Measurements from ENCODE around the gene BMAL1. TPM values are rescaled to one million over a fixed set of nuclear protein-coding genes. Genes with fewer than 3 reads are reported as not detected.
"Not testable (repeated sequence)": the region's sequence is repeated elsewhere in the genome, so short reads cannot be mapped to it uniquely, and the experiment has no call there.

BMAL1 gene
- total RNA-seq, 4 donors from 2014 or later: 21.4 to 39.5 (median 22.3) TPM

DNA sequence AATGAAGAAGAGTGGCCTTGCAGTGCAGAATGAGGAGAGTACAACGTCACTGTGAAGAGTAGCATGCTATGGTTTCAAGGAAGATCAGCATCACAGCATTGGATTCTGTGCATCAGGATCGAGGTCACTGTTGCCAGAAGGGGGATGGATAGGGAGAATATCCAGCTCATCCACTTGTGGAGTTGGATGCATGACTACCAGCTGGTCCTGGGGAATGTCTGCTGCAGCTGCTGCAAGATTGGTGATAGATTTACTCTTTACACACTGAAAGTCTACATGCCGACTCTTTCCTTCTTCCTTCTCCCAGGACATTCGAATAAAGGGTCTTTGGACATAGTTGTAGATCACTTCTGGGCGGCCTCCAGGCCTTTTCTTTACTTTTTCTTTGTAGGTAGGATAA lies 111.2 kb downstream of the BMAL1 start:
- no peak for DNase-seq
- Histone ChIP-seq H3K4me1 (no peaks in the 10 kb centered on the region), H3K27me3 (no peaks in the 10 kb centered on the region), H3K9me3 (no peaks in the 10 kb centered on the region), H3K27ac (no peak overlapping the region), H3K4me3 (no peak overlapping the region), H3K36me3 (peaks cover 0 to 86% (median 16%) of the 10 kb centered on the region in 3 donors)
- WGBS, 2 donors: 86 to 89% methylated on average over 5 of the region's 5 CpGs
- TF ChIP-seq POLR2A (IDR thresholded peaks at IDR 0.05) (no peak), CTCF (IDR thresholded peaks at IDR 0.05) (no peak)
- intact Hi-C loops (cut with DNase I): no loop called here

DNA sequence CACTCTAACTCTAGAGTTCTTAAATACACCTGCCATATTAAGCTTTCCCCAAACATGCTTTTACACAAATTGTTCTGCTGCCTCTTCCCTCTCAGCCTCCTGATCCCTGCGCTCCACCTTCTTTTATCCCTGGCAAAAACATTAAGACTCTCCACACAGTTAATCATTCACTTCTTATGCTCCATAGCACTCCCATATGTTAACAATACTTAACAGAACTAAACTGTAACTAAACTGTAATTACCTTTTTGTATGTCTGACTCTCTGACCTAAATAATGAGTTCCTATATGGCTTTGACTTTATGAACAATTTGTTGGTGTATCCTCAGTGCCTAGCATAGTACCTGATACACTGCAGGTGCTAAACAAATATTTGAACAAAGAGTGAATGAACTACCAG lies 113.6 kb downstream of the BMAL1 start:
- WGBS, 2 donors: 96 to 100% methylated on average over 1 of the region's 1 CpG
- no peak for DNase-seq

DNA sequence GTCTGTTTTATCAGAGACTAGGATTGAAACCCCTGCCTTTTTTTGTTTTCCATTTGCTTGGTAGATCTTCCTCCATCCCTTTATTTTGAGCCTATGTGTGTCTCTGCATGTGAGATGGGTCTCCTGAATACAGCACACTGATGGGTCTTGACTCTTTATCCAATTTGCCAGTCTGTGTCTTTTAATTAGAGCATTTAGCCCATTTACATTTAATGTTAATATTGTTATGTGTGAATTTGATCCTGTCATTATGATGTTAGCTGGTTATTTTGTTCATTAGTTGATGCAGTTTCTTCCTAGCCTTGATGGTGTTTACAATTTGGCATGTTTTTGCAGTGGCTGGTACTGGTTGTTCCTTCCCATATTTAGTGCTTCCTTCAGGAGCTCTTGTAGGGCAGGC lies 120.7 kb downstream of the BMAL1 start:
- DNase-seq; H3K27me3 ChIP-seq; intact Hi-C loops (cut with DNase I): not testable (repeated sequence)

More for the DNA sequence above, 113.6 kb downstream of the BMAL1 start:
- Histone ChIP-seq H3K9me3 (no peaks in the 10 kb centered on the region), H3K27me3 (no peaks in the 10 kb centered on the region), H3K4me1 (no peaks in the 10 kb centered on the region), H3K36me3 (peaks cover 0 to 66% (median 12%) of the 10 kb centered on the region in 3 donors), H3K27ac (no peak overlapping the region), H3K4me3 (no peak overlapping the region)
- TF ChIP-seq POLR2A (IDR thresholded peaks at IDR 0.05): no peak
- TF ChIP-seq CTCF (IDR thresholded peaks at IDR 0.05): no peak
- intact Hi-C loops (cut with DNase I): no loop called here

DNA sequence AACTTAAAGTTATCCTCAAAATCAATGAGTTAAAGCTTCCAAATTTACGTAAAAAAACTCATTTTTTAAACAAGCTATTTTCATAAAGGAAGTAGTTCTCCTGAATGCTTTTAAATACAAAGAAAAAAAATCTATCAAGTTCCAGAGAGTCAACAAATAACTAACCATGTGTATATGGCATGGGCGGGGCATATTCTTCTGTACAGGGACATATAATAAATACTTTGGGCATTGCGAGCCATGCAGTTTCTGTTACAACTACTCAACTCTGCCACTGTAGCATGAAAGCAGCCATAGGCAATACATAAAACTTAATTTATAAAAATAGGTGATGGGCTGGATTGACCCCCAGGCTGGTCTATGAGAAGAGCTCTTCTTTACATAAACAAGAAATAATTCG lies 127.6 kb downstream of the BMAL1 start:
- Histone ChIP-seq H3K27me3 (no peaks in the 10 kb centered on the region), H3K9me3 (no peaks in the 10 kb centered on the region), H3K27ac (no peak overlapping the region), H3K4me1 (no peaks in the 10 kb centered on the region), H3K36me3 (peaks cover 4 to 80% (median 6%) of the 10 kb centered on the region in 3 donors), H3K4me3 (no peak overlapping the region)
- 93 to 94% methylated on average over 4 of the region's 4 CpGs for WGBS, 2 donors
- intact Hi-C loops (cut with DNase I): no loop called here
- DNase-seq: no peak
- TF ChIP-seq POLR2A (IDR thresholded peaks at IDR 0.05) (no peak), CTCF (IDR thresholded peaks at IDR 0.05) (no peak)

More for the DNA sequence above, 120.7 kb downstream of the BMAL1 start:
- not testable (repeated sequence) for H3K4me3 ChIP-seq, H3K9me3 ChIP-seq, H3K27ac ChIP-seq, H3K4me1 ChIP-seq
- peaks cover 0 to 41% (median 6%) of the 10 kb centered on the region in 3 donors for H3K36me3 ChIP-seq

DNA sequence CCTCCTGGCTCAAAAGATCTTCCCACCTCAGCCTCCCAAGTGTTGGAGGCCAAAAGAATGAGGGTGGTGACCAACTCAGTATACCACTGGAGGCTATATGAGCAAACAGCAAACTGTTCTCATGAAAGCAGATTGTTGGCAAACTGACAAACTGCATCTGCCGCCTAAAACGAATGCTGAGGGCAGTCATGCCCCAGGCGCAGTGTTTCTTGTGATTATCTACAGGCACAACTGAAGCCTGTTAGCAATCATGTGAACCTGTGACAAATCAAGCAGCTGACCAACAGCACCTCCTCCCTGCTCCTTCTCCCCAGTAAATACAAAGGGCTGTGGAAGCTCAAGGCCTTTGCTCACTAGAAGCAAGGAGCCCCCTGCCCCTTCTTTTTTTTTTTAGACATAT lies 137.6 kb downstream of the BMAL1 start:
- Histone ChIP-seq H3K4me1 (no peaks in the 10 kb centered on the region), H3K36me3 (peaks cover 0 to 87% (median 5%) of the 10 kb centered on the region in 3 donors)

More for the DNA sequence above, 137.6 kb downstream of the BMAL1 start:
- DNase-seq: no peak
- Histone ChIP-seq H3K27ac (no peak overlapping the region), H3K9me3 (no peaks in the 10 kb centered on the region), H3K4me3 (no peak overlapping the region), H3K27me3 (no peaks in the 10 kb centered on the region)
- whole genome bisulfite sequencing, 2 donors: 64 to 92% methylated on average over 3 of the region's 3 CpGs
- intact Hi-C loops (cut with DNase I): no loop called here
- no peak for TF ChIP-seq CTCF (IDR thresholded peaks at IDR 0.05)
- TF ChIP-seq POLR2A (IDR thresholded peaks at IDR 0.05): no peak
